Measurements from ENCODE around the gene PRIM2.
"Not testable (repeated sequence)": the region's sequence is repeated elsewhere in the genome, so short reads cannot be mapped to it uniquely, and the experiment has no call there.

GRCh38 chr6:57449496-57450066, 132.2 kb downstream of the PRIM2 start:
- not testable (repeated sequence) for TF ChIP-seq CTCF (optimal IDR thresholded peaks at IDR 0.05 in 1 of 3, IDR thresholded peaks at IDR 0.05 in 1 of 3, conservative IDR thresholded peaks at IDR 0.05 in 1 of 3; ENCODE audit: extremely low read depth in 1 of 3, insufficient read depth in 2 of 3, low read length in 3 of 3); EZH2 (IDR thresholded peaks at IDR 0.05; ENCODE audit: low read length)

Measured in keratinocyte (primary cell).